Measurements from ENCODE around the gene TUBB4A.

DNA sequence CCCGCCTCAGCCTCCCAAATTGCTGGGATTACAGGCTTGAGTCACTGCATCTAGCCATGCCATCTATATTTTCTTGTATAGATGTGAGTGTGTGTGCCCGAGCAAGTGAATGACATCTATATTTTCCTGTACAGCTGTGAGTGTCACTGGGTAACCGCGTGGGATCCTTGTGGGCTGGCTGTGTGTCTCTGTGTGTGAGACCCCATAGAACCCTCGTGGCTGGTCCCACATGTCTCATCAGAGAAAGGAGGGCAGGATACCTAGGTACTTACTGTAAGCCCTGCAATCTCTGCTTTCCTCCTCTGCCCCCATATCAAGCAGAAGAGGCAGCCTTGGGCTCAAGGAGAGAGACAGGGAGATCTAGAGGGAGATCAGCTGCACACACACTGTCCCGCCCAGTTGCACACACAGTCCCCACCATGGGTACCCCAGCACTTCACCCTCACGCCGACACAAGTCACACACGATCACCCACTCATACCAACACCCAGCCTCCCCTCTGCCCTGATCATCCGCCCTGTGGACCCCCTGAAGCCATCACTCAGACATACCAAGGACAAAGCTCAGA is 21.2 kb downstream of the TUBB4A start:
- TF ChIP-seq, protein P1, sequence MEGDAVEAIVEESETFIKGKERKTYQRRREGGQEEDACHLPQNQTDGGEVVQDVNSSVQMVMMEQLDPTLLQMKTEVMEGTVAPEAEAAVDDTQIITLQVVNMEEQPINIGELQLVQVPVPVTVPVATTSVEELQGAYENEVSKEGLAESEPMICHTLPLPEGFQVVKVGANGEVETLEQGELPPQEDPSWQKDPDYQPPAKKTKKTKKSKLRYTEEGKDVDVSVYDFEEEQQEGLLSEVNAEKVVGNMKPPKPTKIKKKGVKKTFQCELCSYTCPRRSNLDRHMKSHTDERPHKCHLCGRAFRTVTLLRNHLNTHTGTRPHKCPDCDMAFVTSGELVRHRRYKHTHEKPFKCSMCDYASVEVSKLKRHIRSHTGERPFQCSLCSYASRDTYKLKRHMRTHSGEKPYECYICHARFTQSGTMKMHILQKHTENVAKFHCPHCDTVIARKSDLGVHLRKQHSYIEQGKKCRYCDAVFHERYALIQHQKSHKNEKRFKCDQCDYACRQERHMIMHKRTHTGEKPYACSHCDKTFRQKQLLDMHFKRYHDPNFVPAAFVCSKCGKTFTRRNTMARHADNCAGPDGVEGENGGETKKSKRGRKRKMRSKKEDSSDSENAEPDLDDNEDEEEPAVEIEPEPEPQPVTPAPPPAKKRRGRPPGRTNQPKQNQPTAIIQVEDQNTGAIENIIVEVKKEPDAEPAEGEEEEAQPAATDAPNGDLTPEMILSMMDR (conservative IDR thresholded peaks at IDR 0.05), result no peak
- TF ChIP-seq EZH2 (IDR thresholded peaks at IDR 0.05; ENCODE audit: low read depth), result no peak
